ENCODE measurements around the gene KIAA0753.
"Not testable (repeated sequence)": the region's sequence is repeated elsewhere in the genome, so short reads cannot be mapped to it uniquely, and the experiment has no call there.

KIAA0753 gene

DNA sequence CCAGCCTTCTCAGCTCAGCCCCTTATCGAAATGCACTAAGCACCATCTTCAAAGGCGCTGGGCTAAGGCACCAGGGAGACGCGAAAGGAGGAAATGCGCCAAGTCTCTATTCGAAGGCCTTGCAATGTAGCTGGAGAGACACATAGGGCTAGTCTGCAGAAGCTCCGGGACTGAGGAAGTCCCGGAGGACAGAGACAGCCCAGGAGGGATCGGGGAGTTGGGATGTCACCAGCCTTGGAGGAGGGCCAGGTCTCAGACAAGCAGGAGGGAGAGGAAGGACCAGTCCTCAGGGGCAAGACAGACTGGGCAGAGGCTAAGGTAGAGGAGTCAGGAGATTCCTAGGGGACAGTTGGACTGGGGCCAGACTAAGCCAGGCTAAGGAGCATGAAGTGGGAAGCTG, 19.6 kb upstream of the KIAA0753 start:
- Histone ChIP-seq H3K4me1 (ENCODE audit: insufficient read depth, low read length) (no peaks in the 10 kb centered on the region), H3K9ac (ENCODE audit: low read depth, low read length) (no peak overlapping the region), H3K9me3 (ENCODE audit: control insufficient read depth, insufficient read depth, low read length) (no peaks in the 10 kb centered on the region), H3K36me3 (ENCODE audit: insufficient read depth, low read length) (no peaks in the 10 kb centered on the region)

DNA sequence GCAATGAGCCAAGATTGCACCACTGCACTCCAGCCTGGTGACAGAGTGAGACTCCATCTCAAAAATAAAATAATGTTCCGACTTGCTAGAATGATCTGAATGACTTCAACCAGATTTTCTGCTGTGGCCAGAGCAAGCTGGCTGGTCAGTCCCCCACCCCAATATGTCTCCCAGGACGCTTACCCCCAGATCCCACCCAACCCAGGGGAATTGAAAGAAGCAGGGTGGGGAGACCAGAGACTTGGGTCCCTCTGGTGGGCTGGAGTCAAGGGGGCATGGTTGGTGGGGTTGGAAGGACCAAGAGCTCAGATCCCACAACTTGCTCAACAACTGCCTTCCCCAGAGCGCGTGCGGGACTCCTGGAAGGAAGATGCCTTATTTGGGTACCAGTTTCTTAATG, 17.9 kb upstream of the KIAA0753 start:
- H3K4me1 ChIP-seq (ENCODE audit: insufficient read depth, low read length); H3K36me3 ChIP-seq (ENCODE audit: insufficient read depth, low read length); H3K9ac ChIP-seq (ENCODE audit: low read depth, low read length); H3K9me3 ChIP-seq (ENCODE audit: control insufficient read depth, insufficient read depth, low read length): not testable (repeated sequence)

DNA sequence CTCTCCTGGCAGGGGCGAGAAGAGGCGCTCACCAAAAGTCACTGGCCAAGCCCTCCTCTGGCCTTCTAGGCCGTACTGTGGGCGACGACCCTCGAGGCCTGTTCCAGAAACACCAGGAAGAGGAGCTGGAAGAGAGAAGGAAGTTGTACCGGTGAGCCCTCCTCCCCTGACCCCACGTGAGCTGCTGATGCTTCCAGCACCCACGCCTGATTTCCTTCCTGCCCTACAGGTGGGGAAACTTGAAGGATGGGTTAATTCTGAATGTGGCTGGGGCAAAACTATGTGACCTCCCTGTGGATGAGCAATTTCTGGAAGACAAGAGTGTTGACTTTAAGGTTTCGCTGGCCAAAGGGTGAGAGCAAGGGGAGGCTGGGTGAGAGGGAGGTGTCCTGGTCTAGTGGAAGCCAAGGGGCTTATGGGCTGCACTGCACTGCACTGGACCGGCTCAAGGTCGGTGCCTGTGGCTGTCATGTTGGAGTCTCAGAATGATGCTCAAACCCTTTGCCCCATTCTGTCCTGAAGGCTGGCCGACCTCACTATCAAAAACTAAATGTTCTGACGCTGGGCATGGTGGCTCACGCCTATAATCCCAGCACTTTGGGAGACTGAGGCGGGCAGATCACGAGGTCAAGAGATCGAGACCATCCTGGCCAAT, 17.2 kb upstream of the KIAA0753 start:
- no peaks in the 10 kb centered on the region; the same call in 1 of the 2 replicates for H3K4me1 ChIP-seq (ENCODE audit: insufficient read depth, low read length)
- H3K9ac ChIP-seq (ENCODE audit: low read depth, low read length) = peak overlapping the region; percentile 67; the same call in 1 of the 2 replicates
- H3K9me3 ChIP-seq (ENCODE audit: control insufficient read depth, insufficient read depth, low read length) = no peaks in the 10 kb centered on the region
- H3K36me3 ChIP-seq (ENCODE audit: insufficient read depth, low read length) = no peaks in the 10 kb centered on the region

DNA sequence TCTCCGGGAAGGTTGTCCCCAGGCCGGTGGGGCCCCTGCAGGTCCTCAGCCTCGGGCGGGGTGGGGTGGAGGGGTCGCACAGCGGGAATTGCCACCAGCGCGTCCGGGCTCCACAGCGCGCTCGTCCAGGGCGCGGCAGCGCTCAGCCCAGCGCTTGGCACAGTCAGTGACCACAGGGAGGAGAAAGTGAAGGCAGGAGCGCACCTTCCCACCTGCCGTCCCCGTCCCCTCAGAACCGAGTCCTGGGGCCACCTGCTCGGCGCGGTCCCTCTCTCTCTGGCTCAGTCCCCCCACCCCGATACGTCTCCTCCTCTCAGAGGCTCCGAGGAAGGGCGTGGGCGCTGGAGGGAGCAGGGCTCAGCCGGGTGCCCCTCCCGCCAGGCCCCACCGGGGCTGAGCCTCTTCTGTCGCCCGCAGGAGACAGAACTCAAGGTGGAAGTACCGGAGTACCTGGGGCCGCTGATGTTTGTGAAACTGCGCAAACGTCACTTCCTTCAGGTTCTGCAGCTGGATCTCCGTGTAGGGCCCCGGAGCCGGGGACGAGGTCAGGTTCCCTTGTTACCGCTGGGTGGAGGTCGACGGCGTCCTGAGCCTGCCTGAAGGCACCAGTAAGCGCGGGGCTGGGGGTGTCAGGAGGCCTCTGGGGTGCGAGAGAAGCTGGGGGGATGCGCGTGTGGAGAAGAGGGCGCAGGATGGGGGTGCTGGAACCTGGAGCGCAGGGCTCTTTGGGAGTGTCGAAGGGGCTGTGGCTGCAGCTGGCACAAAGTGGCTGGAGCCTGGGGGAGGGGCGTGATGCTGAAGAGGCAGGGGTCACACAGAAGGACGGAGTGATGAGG, 16.5 kb upstream of the KIAA0753 start:
- peak overlapping the region; percentile 67; the same call in 1 of the 2 replicates for H3K9ac ChIP-seq (ENCODE audit: low read depth, low read length)

GRCh38 chr17:6655732-6656361, 15.3 kb upstream of the KIAA0753 start:
- peak overlapping the region; percentile 54 for H3K9ac ChIP-seq (ENCODE audit: low read depth, low read length)
- not testable (repeated sequence) for H3K9me3 ChIP-seq (ENCODE audit: control insufficient read depth, insufficient read depth, low read length); H3K4me1 ChIP-seq (ENCODE audit: insufficient read depth, low read length)

More for the DNA sequence above, 16.5 kb upstream of the KIAA0753 start:
- H3K9me3 ChIP-seq (ENCODE audit: control insufficient read depth, insufficient read depth, low read length); H3K4me1 ChIP-seq (ENCODE audit: insufficient read depth, low read length); H3K36me3 ChIP-seq (ENCODE audit: insufficient read depth, low read length): not testable (repeated sequence)

GRCh38 chr17:6654841-6655731, 14.6 kb upstream of the KIAA0753 start:
- Histone ChIP-seq H3K4me1 (ENCODE audit: insufficient read depth, low read length) (no peaks in the 10 kb centered on the region; the same call in 1 of the 2 replicates), H3K9ac (ENCODE audit: low read depth, low read length) (peak overlapping the region; percentile 54), H3K36me3 (ENCODE audit: insufficient read depth, low read length) (no peaks in the 10 kb centered on the region), H3K9me3 (ENCODE audit: control insufficient read depth, insufficient read depth, low read length) (no peaks in the 10 kb centered on the region)

More at GRCh38 chr17:6655732-6656361, 15.3 kb upstream of the KIAA0753 start:
- not testable (repeated sequence) for H3K36me3 ChIP-seq (ENCODE audit: insufficient read depth, low read length)

GRCh38 chr17:6651919-6652452, 11.5 kb upstream of the KIAA0753 start:
- no peaks in the 10 kb centered on the region for H3K36me3 ChIP-seq (ENCODE audit: insufficient read depth, low read length)
- H3K9ac ChIP-seq (ENCODE audit: low read depth, low read length) = peak overlapping the region; percentile 88
- no peaks in the 10 kb centered on the region for H3K9me3 ChIP-seq (ENCODE audit: control insufficient read depth, insufficient read depth, low read length)
- no peaks in the 10 kb centered on the region; the same call in 1 of the 2 replicates for H3K4me1 ChIP-seq (ENCODE audit: insufficient read depth, low read length)

DNA sequence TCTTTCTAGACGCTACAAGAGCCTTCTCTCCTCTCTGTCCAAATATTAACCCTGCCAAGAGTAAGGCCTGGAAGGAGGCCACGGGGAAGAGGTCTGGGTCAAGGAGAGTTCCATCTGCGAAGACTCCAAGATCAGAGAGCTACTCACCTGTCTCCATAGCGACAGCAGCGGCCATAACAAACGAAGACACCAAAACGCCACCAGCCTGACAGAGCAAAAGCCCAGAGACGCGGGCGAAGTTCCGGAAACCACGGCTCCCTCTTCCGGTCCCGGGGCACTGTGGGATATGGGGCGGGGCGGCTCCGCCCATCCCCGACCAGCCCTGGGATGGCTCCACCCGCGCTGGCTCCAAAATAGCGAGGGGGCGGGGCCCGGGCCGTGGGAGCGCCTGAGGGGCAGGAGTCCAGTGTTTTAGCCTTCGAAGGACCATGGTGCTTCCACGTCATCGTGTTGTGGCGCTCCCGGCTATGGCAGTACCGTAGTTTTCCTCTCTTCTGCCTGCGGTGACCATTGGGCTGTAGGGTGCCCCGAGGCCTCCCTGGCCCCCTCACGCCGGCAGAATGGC, 10.9 kb upstream of the KIAA0753 start, which contains the start of the genes C17orf100 and MED31:
C17orf100 (plus strand) TSS at position 409 of the 565 bp plus-strand sequence; CDS start at position 561, 152 bp downstream.
MED31 (minus strand) TSS at position 252 of the 565 bp plus-strand sequence; CDS start at position 175, 77 bp downstream.
- Histone ChIP-seq H3K9me3 (ENCODE audit: control insufficient read depth, insufficient read depth, low read length) (no peaks in the 10 kb centered on the region), H3K36me3 (ENCODE audit: insufficient read depth, low read length) (no peaks in the 10 kb centered on the region), H3K4me1 (ENCODE audit: insufficient read depth, low read length) (no peaks in the 10 kb centered on the region; the same call in 1 of the 2 replicates), H3K9ac (ENCODE audit: low read depth, low read length) (peak within 1 kb of the TSS; percentile 88)

DNA sequence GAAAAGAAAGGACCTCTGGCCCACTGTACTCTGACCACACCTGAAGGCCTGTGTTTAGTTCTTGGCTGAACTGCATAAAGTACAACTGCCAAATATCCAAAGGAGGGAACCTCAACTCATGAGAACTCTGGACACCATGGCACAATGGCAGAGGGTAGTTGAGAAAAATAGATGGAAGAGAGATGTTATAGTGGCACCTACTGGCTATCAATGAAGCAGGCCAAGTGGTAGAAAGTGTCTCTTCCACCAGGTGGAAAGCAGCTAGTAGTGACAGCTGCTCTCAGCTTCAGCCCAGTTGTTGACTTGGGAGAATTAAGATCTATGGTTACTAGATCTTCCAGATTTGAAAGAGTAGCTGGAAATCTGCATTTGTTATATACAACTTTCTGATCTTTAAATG, 7.7 kb upstream of the KIAA0753 start:
- H3K4me1 ChIP-seq (ENCODE audit: insufficient read depth, low read length) = no peaks in the 10 kb centered on the region; the same call in 1 of the 2 replicates
- H3K9ac ChIP-seq (ENCODE audit: low read depth, low read length) = no peak overlapping the region
- H3K36me3 ChIP-seq (ENCODE audit: insufficient read depth, low read length) = no peaks in the 10 kb centered on the region; the same call in 1 of the 2 replicates
- no peaks in the 10 kb centered on the region for H3K9me3 ChIP-seq (ENCODE audit: control insufficient read depth, insufficient read depth, low read length)

GRCh38 chr17:6643451-6644125, 3.1 kb upstream of the KIAA0753 start:
- Histone ChIP-seq H3K36me3 (ENCODE audit: insufficient read depth, low read length) (no peaks in the 10 kb centered on the region; the same call in 1 of the 2 replicates), H3K9ac (ENCODE audit: low read depth, low read length) (no peak overlapping the region), H3K9me3 (ENCODE audit: control insufficient read depth, insufficient read depth, low read length) (no peaks in the 10 kb centered on the region), H3K4me1 (ENCODE audit: insufficient read depth, low read length) (peaks cover 4% of the 10 kb centered on the region; the same call in 1 of the 2 replicates)

GRCh38 chr17:6642592-6642991, 2.1 kb upstream of the KIAA0753 start:
- no peak overlapping the region for H3K9ac ChIP-seq (ENCODE audit: low read depth, low read length)
- no peaks in the 10 kb centered on the region; the same call in 1 of the 2 replicates for H3K36me3 ChIP-seq (ENCODE audit: insufficient read depth, low read length)
- no peaks in the 10 kb centered on the region for H3K9me3 ChIP-seq (ENCODE audit: control insufficient read depth, insufficient read depth, low read length)
- H3K4me1 ChIP-seq (ENCODE audit: insufficient read depth, low read length) = peaks cover 4% of the 10 kb centered on the region; the same call in 1 of the 2 replicates

DNA sequence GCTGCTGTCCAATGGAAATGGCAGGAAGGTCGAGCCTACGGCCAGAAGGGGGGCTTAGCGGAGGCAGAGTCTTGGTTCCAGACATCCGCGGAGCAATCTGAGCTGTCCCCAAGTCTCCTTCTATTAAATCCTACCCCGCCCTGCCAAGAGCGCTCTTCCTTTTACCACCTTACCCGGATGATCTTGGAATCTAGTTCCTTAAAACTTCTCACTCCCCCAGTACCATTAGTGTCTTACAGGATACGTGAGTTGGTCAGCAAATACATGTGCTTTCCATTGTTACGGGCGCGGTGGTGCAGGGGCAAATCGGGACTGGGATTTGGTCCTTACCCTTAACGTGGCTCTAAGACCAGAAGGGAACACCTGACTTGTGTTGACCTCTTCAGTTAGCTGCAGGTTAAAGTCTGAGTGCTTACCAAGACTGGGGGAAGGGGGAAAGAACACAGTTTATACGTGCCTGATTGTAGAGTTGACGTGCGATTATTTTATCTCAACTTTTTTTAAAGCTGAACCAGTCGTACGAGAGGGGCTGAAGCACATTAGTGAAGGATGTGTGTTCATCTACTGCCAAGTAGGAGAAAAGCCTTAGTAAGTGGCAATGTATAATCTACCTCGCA, 844 bp upstream of the KIAA0753 start:
- H3K9ac ChIP-seq (ENCODE audit: low read depth, low read length) = peak overlapping the region; percentile 88
- H3K4me1 ChIP-seq (ENCODE audit: insufficient read depth, low read length) = peaks cover 4% of the 10 kb centered on the region; the same call in 1 of the 2 replicates
- H3K36me3 ChIP-seq (ENCODE audit: insufficient read depth, low read length) = no peaks in the 10 kb centered on the region; the same call in 1 of the 2 replicates
- H3K9me3 ChIP-seq (ENCODE audit: control insufficient read depth, insufficient read depth, low read length) = no peaks in the 10 kb centered on the region
